Trophoblast cell (in vitro differentiated cells and primary cell): ENCODE data around the gene N4BP2L2.
A peak's percentile ranks its signal among the peaks of the same experiment; 100 is the strongest.

Source experiments
- DNase-seq, 2 donors: peaks; one replicate each; pipeline ENCODE4 v3.0.0-alpha.2; 2016
- H2AFZ ChIP-seq: 2 replicates; pipeline ENCODE4 v1.6.1; 2013; ENCODE audit warnings: low read length, moderate library complexity, mild to moderate bottlenecking; ENCODE audit not compliant: insufficient read depth, poor library complexity
- H2AK5ac ChIP-seq: 2 replicates; pipeline ENCODE4 v1.6.1; 2013; ENCODE audit warnings: mild to moderate bottlenecking, low read length
- H2BK120ac ChIP-seq: 2 replicates; pipeline ENCODE4 v1.6.1; 2013; ENCODE audit warnings: low read length, mild to moderate bottlenecking, moderate library complexity; ENCODE audit not compliant: insufficient read depth, poor library complexity
- H2BK12ac ChIP-seq: 2 replicates; pipeline ENCODE4 v1.6.1; 2013; ENCODE audit warnings: mild to moderate bottlenecking, low read length, moderate library complexity
- H2BK5ac ChIP-seq: 2 replicates; pipeline ENCODE4 v1.6.1; 2013; ENCODE audit warnings: low read length, low read depth, moderate library complexity, mild to moderate bottlenecking; ENCODE audit not compliant: poor library complexity
- H3K14ac ChIP-seq: 2 replicates; pipeline ENCODE4 v1.6.1; 2013; ENCODE audit warnings: mild to moderate bottlenecking, low read length
- H3K18ac ChIP-seq: 2 replicates; pipeline ENCODE4 v1.6.1; 2013; ENCODE audit warnings: mild to moderate bottlenecking, low read length
- H3K23ac ChIP-seq: 2 replicates; pipeline ENCODE4 v1.6.1; 2013; ENCODE audit warnings: low read length
- H3K27ac ChIP-seq: 2 replicates; pipeline ENCODE4 v1.5.1; 2013; ENCODE audit warnings: low read depth, mild to moderate bottlenecking, inconsistent platforms, low read length, moderate library complexity
- H3K27me3 ChIP-seq: 2 replicates; pipeline ENCODE4 v1.6.1; 2013; ENCODE audit warnings: inconsistent platforms, mild to moderate bottlenecking, low read length, moderate library complexity; ENCODE audit not compliant: insufficient read depth
- H3K36me3 ChIP-seq, 2 experiments: 1 replicate in 1 of 2; 2 replicates in 1 of 2; pipeline ENCODE4 v1.6.1; 2013; ENCODE audit warnings: low read length in 2 of 2, mild to moderate bottlenecking in 2 of 2, moderate library complexity in 1 of 2; ENCODE audit not compliant: insufficient read depth in 2 of 2, control insufficient read depth in 1 of 2
- H3K4ac ChIP-seq: 2 replicates; pipeline ENCODE4 v1.6.1; 2013; ENCODE audit warnings: low read depth, mild to moderate bottlenecking, low read length, moderate library complexity
- H3K4me1 ChIP-seq, 2 experiments: 1 replicate in 1 of 2; 2 replicates in 1 of 2; pipeline ENCODE4 v1.6.1; 2013; ENCODE audit warnings: low read length in 2 of 2, mild to moderate bottlenecking in 2 of 2, moderate library complexity in 1 of 2; ENCODE audit not compliant: insufficient read depth in 2 of 2, control insufficient read depth in 1 of 2
- H3K4me2 ChIP-seq: 2 replicates; pipeline ENCODE4 v1.6.1; 2013; ENCODE audit warnings: inconsistent platforms, mild to moderate bottlenecking, low read length, moderate library complexity
- H3K4me3 ChIP-seq: 2 replicates; pipeline ENCODE4 v1.5.1; 2013; ENCODE audit warnings: mild to moderate bottlenecking, low read depth, low read length, inconsistent platforms
- H3K79me1 ChIP-seq: one replicate; pipeline ENCODE4 v1.6.1; 2013; ENCODE audit warnings: low read length
- H3K79me2 ChIP-seq: 2 replicates; pipeline ENCODE4 v1.6.1; 2013; ENCODE audit warnings: low read length, mild to moderate bottlenecking; ENCODE audit not compliant: control insufficient read depth, insufficient read depth, poor library complexity
- H3K9ac ChIP-seq: 2 replicates; pipeline ENCODE4 v1.6.1; 2013; ENCODE audit warnings: mild to moderate bottlenecking, low read length
- H3K9me3 ChIP-seq: 2 replicates; pipeline ENCODE4 v1.6.1; 2013; ENCODE audit warnings: low read depth, mild to moderate bottlenecking, control low read depth, inconsistent platforms, low read length; ENCODE audit not compliant: insufficient read depth
- H4K12ac ChIP-seq: 2 replicates; pipeline ENCODE4 v1.6.1; 2013; ENCODE audit warnings: low read depth, mild to moderate bottlenecking, low read length, moderate library complexity
- H4K8ac ChIP-seq: 2 replicates; pipeline ENCODE4 v1.6.1; 2013; ENCODE audit warnings: low read depth, mild to moderate bottlenecking, low read length, moderate library complexity
- H4K91ac ChIP-seq: one replicate; pipeline ENCODE4 v1.6.1; 2013; ENCODE audit warnings: low read depth, mild to moderate bottlenecking, low read length, moderate library complexity
- WGBS: extraction: QIAGEN DNeasy Blood & Tissue Kit; methylation state at CpG from one replicate; pipeline ENCODE4 v1.1.7; 2013; ENCODE audit warnings: missing lambda C conversion rate; ENCODE audit not compliant: insufficient read length, insufficient coverage; ENCODE audit errors: extremely low coverage; 5-methylcytosine and 5-hydroxymethylcytosine counted together

Gene N4BP2L2

GRCh38 chr13:32504263-32504662 lies 34.3 kb downstream of the N4BP2L2 start:
- Histone ChIP-seq H4K8ac (no peak overlapping the region), H3K4me1 (peaks cover 0 to 2% of the 10 kb centered on the region in 2 experiments), H3K4ac (no peak overlapping the region), H3K27ac (no peak overlapping the region), H3K4me3 (no peak overlapping the region), H2AFZ (no peak overlapping the region), H3K27me3 (no peaks in the 10 kb centered on the region), H3K14ac (no peak overlapping the region), H3K4me2 (no peak overlapping the region), H2BK12ac (no peak overlapping the region), H3K18ac (no peak overlapping the region), H3K9ac (no peak overlapping the region), H3K23ac (no peak overlapping the region), H2AK5ac (no peak overlapping the region), H3K79me2 (no peaks in the 10 kb centered on the region), H2BK120ac (no peak overlapping the region), H3K79me1 (no peaks in the 10 kb centered on the region), H3K9me3 (no peaks in the 10 kb centered on the region), H2BK5ac (no peak overlapping the region), H4K12ac (no peak overlapping the region), H4K91ac (no peak overlapping the region), H3K36me3 (peaks cover 0 to 2% of the 10 kb centered on the region in 2 experiments)
- no peak for DNase-seq
- no CpG with 5 or more reads among the region's 1 CpG for WGBS

- WGBS = no CpG with 5 or more reads among the region's 5 CpGs
- Histone ChIP-seq H4K12ac (no peak overlapping the region), H2AFZ (no peak overlapping the region), H3K79me1 (no peaks in the 10 kb centered on the region), H3K14ac (no peak overlapping the region), H3K9ac (no peak overlapping the region), H3K18ac (no peak overlapping the region), H3K36me3 (peaks cover 0 to 2% of the 10 kb centered on the region in 2 experiments), H3K9me3 (no peaks in the 10 kb centered on the region), H4K8ac (no peak overlapping the region), H2BK5ac (no peak overlapping the region), H2AK5ac (no peak overlapping the region), H3K4me3 (no peak overlapping the region), H2BK120ac (no peak overlapping the region), H3K4me2 (no peak overlapping the region), H3K27ac (no peak overlapping the region), H3K27me3 (no peaks in the 10 kb centered on the region), H3K4ac (no peak overlapping the region), H3K4me1 (peaks cover 0 to 2% of the 10 kb centered on the region in 2 experiments), H3K23ac (no peak overlapping the region), H3K79me2 (no peaks in the 10 kb centered on the region), H4K91ac (no peak overlapping the region), H2BK12ac (no peak overlapping the region)
- DNase-seq = peak in 1 of 2 donors; percentile 12
These were observed 34.9 kb downstream of the N4BP2L2 start for GRCh38 chr13:32503727-32504126.

- no peak overlapping the region for H3K27ac ChIP-seq
- no peak overlapping the region for H3K4me3 ChIP-seq
- H3K9ac ChIP-seq = no peak overlapping the region
- H3K79me1 ChIP-seq = no peaks in the 10 kb centered on the region
- no peak overlapping the region for H3K4me2 ChIP-seq
- no peak overlapping the region for H3K14ac ChIP-seq
- H2BK12ac ChIP-seq = no peak overlapping the region
- H3K9me3 ChIP-seq = no peaks in the 10 kb centered on the region
- no peaks in the 10 kb centered on the region for H3K27me3 ChIP-seq
- no peak overlapping the region for H4K8ac ChIP-seq
- H3K36me3 ChIP-seq = peaks cover 0 to 2% of the 10 kb centered on the region in 2 experiments
- H3K79me2 ChIP-seq = no peaks in the 10 kb centered on the region
- H2AK5ac ChIP-seq = no peak overlapping the region
- H3K23ac ChIP-seq = no peak overlapping the region
- WGBS = no CpG with 5 or more reads among the region's 6 CpGs
- no peak overlapping the region for H3K4ac ChIP-seq
- peaks cover 0 to 6% of the 10 kb centered on the region in 2 experiments for H3K4me1 ChIP-seq
- no peak overlapping the region for H2BK120ac ChIP-seq
- no peak for DNase-seq
- no peak overlapping the region for H4K91ac ChIP-seq
- no peak overlapping the region for H2AFZ ChIP-seq
- no peak overlapping the region for H4K12ac ChIP-seq
- H3K18ac ChIP-seq = no peak overlapping the region
- no peak overlapping the region for H2BK5ac ChIP-seq
These were observed 37.5 kb downstream of the N4BP2L2 start for GRCh38 chr13:32501064-32501463.

- WGBS = no CpG with 5 or more reads among the region's 2 CpGs
- Histone ChIP-seq H3K27me3 (no peaks in the 10 kb centered on the region), H3K27ac (no peak overlapping the region), H2AFZ (no peak overlapping the region), H3K18ac (no peak overlapping the region), H3K36me3 (peaks cover 0 to 2% of the 10 kb centered on the region in 2 experiments), H3K79me1 (no peaks in the 10 kb centered on the region), H3K4me2 (no peak overlapping the region), H2AK5ac (no peak overlapping the region), H4K91ac (no peak overlapping the region), H4K8ac (no peak overlapping the region), H3K9ac (no peak overlapping the region), H3K4me1 (peaks cover 0 to 3% of the 10 kb centered on the region in 2 experiments), H3K23ac (no peak overlapping the region), H3K4me3 (no peak overlapping the region), H3K14ac (no peak overlapping the region), H2BK120ac (no peak overlapping the region), H2BK5ac (no peak overlapping the region), H4K12ac (no peak overlapping the region), H2BK12ac (no peak overlapping the region), H3K4ac (no peak overlapping the region), H3K79me2 (no peaks in the 10 kb centered on the region), H3K9me3 (no peaks in the 10 kb centered on the region)
- DNase-seq = no peak
These were observed 38.9 kb downstream of the N4BP2L2 start for GRCh38 chr13:32499538-32500210.
